Kidney epithelial cell (primary cell): ENCODE results near the gene GNPDA1. TPM values are rescaled to one million over a fixed set of nuclear protein-coding genes. Genes with fewer than 3 reads are reported as not detected.

Experiments used
- DNase-seq: peaks from one replicate; pipeline ENCODE4 v3.0.0-alpha.2; 2010; ENCODE audit warnings: low read depth
- H3K27me3 ChIP-seq: 2 replicates; pipeline ENCODE4 v1.6.0; 2011; ENCODE audit warnings: low read length; ENCODE audit not compliant: control insufficient read depth, insufficient read depth
- H3K36me3 ChIP-seq: 2 replicates; pipeline ENCODE4 v1.5.1; 2011; ENCODE audit warnings: low read length; ENCODE audit not compliant: control insufficient read depth, insufficient read depth
- H3K4me3 ChIP-seq: 2 replicates; pipeline ENCODE4 v1.5.1; 2011; ENCODE audit warnings: low read depth, mild to moderate bottlenecking, control low read depth, low read length
- CTCF ChIP-seq: IDR thresholded peaks from 2 replicates; pipeline ENCODE4 v1.5.1; 2011; ENCODE audit warnings: mild to moderate bottlenecking, moderate library complexity, low read length, control low read depth, inconsistent platforms; ENCODE audit not compliant: insufficient read depth, poor library complexity, severe bottlenecking
- total RNA-seq: library from RNA; depleted of rRNA; stranded (reverse); fragments of >200 nt; gene quantifications from 2 replicates; pipeline ENCODE4 v1.2.3, GENCODE V29; 2015

Gene GNPDA1
- total RNA-seq, 1 donor from 2014 or later, result 164 TPM

- Histone ChIP-seq H3K4me3 (no peak overlapping the region), H3K27me3 (no peaks in the 10 kb centered on the region), H3K36me3 (no peaks in the 10 kb centered on the region)
- DNase-seq, result no peak
- no peak for TF ChIP-seq CTCF
Observed at GRCh38 chr5:142025637-142026036, 12.8 kb upstream of the GNPDA1 start.

GRCh38 chr5:142024771-142025304 lies 12.0 kb upstream of the GNPDA1 start:
- Histone ChIP-seq H3K36me3 (no peaks in the 10 kb centered on the region), H3K4me3 (peak overlapping the region; percentile 42), H3K27me3 (no peaks in the 10 kb centered on the region)
- DNase-seq, result peak; percentile 63
- TF ChIP-seq CTCF, result no peak

GRCh38 chr5:142023836-142024235 lies 11.0 kb upstream of the GNPDA1 start:
- Histone ChIP-seq H3K4me3 (no peak overlapping the region), H3K27me3 (no peaks in the 10 kb centered on the region), H3K36me3 (no peaks in the 10 kb centered on the region)
- no peak for DNase-seq
- TF ChIP-seq CTCF, result no peak

- no peak overlapping the region for H3K4me3 ChIP-seq
- no peak for TF ChIP-seq CTCF
- H3K36me3 ChIP-seq, result no peaks in the 10 kb centered on the region
- H3K27me3 ChIP-seq, result no peaks in the 10 kb centered on the region
- no peak for DNase-seq
Observed at GRCh38 chr5:142020122-142020659, 7.4 kb upstream of the GNPDA1 start.

- no peak for TF ChIP-seq CTCF
- no peaks in the 10 kb centered on the region for H3K36me3 ChIP-seq
- H3K4me3 ChIP-seq, result no peak overlapping the region
- no peaks in the 10 kb centered on the region for H3K27me3 ChIP-seq
- DNase-seq, result no peak
Observed at GRCh38 chr5:142017832-142018427, 5.1 kb upstream of the GNPDA1 start.

GRCh38 chr5:142016556-142016955 lies 3.7 kb upstream of the GNPDA1 start:
- no peak for DNase-seq
- no peak for TF ChIP-seq CTCF
- Histone ChIP-seq H3K4me3 (no peak overlapping the region), H3K36me3 (no peaks in the 10 kb centered on the region), H3K27me3 (no peaks in the 10 kb centered on the region)
